Measurements from ENCODE around the gene TCEA2.

TCEA2 gene

DNA sequence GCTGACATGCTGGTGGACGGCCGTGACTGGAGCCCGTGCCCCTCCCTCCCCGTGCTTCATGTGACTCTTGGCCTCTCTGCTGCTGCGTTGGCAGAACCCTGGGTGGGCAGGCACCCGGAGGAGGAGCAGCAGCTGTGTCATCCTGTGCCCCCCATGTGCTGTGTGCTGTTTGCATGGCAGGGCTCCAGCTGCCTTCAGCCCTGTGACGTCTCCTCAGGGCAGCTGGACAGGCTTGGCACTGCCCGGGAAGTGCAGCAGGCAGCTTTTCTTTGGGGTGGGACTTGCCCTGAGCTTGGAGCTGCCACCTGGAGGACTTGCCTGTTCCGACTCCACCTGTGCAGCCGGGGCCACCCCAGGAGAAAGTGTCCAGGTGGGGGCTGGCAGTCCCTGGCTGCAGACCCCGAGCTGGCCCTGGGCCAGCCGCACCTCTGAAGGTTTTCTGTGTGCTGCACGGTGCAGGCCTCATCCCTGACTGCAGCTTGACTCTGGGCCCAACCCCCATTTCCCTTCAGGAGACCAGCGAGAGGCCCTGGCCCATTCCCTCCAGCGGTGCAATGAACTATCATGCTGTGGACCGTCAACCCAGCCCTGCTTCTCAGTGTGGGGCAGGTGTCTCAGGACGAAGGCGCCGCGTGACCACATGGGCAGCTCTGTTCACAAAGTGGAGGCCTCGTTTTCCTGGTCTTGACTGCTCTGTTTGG lies 36.2 kb downstream of the TCEA2 start:
- DNase-seq: peak; percentile 72

GRCh38 chr20:64099880-64100565 lies 37.0 kb downstream of the TCEA2 start:
- no peak for DNase-seq

- DNase-seq: no peak
Observed at GRCh38 chr20:64100566-64100888, 37.5 kb downstream of the TCEA2 start.

GRCh38 chr20:64100946-64101688 lies 38.1 kb downstream of the TCEA2 start:
- no peak for DNase-seq

GRCh38 chr20:64101731-64102621 lies 39.0 kb downstream of the TCEA2 start:
- DNase-seq: peak; percentile 67

DNA sequence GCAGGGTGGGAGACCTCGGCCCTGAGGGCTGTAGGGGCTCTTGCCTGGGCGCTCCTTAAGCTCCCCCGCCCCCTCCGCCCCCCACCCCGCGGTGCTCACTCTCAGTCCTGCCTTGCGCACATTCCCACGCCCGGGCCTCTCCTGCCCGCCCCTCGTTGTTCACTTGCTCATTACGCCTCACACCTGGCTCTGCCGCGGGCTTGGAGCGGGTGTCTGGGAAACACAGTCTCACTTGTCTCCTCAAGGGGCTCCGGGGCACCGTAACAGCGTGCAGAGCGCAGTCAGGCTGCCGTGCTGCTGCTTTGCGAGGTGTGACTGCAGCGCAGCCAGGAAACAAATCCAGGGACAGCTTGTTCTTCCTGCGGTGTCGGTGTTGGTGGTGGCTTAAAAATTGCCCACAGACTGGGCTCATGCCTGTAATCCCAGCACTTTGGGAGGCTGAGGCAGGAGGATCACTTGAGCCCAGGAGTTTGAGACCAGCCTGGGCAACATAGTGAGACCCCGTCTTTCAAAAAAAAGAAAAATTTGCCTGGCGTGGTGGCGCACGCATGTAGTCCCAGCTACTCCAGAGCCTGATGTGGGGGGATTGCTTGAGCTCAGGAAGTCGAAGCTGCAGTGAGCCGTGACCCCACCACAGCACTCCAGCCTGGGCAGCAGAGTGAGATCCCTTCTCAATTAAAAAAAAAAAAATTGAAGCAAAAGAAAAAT lies 39.8 kb downstream of the TCEA2 start:
- DNase-seq: peak; percentile 77

GRCh38 chr20:64103871-64104666 lies 41.1 kb downstream of the TCEA2 start:
- no peak for DNase-seq

DNA sequence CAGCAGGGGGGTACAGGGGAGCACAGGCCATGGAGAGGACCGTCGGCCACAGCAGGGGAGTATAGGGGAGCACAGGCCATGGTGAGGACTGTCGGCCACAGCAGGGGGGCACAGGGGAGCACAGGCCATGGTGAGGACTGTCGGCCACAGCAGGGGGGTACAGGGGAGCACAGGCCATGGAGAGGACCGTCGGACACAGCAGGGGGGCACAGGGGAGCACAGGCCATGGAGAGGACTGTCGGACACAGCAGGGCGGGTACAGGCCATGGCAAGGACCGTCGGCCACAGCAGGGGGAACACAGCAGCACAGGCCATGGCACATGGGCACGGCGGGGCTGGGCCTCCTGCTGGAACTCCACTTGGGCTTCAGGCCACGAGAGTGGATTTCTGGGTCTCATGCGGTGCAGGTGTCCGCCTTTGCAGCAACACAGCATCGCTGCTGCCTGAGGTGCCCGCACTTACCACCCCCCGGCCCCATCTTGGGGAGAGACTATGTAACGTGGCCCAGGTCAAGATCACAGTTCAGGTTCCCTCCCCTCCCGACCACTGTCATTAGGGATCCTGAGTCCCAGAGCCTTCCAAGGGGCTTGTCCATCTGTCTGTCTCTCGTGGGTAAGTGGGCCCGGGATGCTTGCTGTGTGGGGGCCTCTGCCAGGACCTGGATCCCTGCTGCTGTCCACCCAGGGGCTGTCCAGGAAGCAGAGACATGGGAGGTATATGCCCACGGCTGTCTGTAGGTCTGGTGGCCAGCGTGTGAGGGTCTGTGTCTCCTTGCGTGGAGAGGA lies 41.9 kb downstream of the TCEA2 start:
- DNase-seq: no peak

GRCh38 chr20:64105846-64106434 lies 42.9 kb downstream of the TCEA2 start:
- DNase-seq: no peak

DNA sequence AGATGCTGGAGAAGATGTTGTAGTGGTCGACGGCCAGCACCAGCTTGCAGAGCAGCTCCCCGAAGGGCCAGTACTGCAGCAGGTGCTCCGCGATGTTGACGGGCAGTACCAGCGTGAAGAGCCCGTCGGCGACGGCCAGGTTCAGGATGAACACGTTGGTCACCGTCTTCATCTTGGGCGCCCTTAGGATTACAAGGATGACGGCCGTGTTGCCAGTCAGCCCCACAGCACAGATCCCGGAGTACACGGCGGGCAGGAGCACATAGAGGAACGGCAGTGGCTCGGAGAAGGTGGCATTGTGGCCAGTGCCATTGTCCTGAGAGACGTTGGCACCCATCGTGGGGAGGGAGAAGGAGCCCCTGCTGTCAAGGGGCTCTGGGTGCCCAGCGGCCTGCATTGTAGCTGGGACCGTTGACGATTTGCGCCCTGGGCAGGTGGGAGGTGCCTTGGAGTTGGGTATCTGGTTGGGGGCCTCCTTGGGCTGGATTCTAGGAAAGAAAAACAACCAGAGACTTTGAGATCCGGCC lies 43.5 kb downstream of the TCEA2 start:
- DNase-seq: no peak

DNA sequence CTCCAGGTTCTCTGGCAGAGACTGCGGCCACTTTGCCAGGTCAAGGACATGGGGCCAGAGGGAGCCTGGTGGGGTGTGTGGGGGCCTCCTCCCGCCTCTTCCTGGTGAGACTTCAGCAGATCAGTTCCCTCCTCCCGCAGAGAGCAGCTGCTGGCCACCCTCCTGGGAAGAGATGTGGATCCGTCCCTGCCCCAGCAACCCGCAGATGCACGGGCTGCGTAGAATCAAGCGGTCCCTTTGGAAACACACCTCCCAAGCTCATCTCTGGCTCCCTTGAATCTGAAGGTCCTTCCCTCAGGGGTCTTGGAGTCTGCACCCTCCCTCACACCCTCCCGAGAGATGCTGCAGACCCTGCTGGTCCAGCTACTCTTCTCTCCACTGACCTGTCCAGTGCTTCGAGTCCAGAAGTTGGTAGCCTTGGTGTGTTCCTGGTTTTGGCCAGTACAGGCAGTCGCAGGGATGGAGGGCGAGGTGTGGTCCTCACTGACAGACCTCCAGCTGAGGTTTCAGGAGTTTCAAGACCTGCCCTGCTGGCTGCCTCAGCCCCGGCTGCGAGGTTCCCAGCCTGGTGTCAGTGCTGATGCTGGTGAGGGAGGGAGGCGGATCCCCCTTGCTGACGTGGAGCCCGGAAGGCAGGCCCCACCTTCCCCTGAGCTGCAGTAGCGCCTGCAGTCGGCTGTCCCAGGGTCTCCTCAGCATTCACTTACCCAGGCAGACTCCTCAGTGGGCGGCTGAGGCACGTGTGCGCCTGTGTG lies 44.2 kb downstream of the TCEA2 start, which contains the start of gene NPBWR2:
NPBWR2 (minus strand) TSS at position 585 of the 755 bp plus-strand sequence. CDS start 734 bp downstream, outside the sequence.
- no peak for DNase-seq

GRCh38 chr20:64107736-64108457 lies 44.9 kb downstream of the TCEA2 start:
- DNase-seq: no peak

DNA sequence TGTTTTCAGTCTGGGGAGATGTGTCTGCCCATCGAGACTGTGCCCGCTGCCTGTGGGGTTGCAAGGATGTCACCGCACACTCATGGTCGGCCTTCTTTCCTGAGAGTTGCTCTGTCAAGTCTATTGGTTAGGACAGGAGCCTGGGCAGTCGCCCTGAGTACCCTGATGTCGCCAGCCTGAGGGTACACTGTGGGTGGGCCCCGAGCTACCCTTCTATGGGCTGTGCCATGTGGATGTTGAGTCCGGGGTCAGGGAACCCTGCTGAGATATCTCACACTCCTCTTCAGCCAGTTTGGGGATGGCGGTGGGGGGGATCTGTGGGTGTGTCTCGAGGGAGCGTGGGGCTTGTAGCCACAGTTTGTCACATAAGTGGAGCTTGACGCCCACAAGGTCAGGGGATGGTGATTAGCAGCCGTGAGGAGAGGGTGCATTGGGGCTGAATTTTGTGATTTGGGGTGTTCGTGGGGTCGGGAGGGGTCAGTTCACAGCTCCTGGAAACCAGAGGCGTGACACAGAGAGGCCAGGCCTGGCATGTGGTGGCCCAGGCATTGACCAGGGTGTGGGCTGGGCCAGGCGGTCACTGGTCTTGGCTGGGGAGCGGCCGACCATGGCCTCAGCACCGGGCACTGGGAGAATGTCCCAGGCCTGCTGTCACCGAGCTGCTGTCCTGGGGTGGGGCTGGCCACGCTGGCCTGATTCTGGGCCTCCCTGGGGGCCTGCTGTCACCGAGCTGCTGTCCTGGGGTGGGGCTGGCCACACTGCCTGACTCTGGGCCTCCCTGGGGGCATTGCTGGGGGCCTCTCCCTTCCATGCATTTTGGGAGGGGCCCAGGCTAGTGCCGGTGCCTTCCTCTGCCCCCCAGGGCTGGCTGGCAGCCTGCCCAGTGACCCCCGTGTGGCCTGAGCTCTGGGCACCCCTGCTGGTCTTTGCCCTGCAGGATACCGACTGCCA lies 46.0 kb downstream of the TCEA2 start:
- DNase-seq: no peak

DNA sequence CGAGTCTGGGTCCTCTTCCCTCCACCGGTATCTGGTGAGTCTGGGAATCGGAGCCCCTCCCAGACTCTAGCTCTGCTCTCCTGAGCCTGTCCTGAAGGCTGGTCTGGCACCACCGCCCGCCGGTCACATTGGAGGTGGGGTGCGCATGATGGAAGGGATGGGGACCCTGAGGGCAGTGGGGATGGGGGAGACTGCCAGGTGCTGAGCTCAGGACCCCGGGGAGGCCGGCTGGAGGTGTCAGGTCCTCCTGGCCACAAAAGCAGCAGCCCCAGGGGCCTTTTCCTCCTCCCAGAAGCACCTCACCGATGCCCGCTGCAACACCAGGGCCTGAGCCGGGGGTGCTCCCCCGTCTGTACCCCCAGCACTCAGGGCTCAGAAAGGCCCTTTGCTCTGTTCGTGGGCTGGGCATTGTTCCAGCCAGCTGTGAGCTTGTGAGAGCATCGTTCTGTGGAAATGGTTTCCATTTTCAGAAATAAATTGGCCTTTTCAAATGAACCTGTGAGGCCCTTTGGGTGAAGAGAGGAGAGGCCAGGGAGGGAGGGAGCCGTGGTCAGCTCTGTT lies 46.9 kb downstream of the TCEA2 start:
- DNase-seq: no peak

DNA sequence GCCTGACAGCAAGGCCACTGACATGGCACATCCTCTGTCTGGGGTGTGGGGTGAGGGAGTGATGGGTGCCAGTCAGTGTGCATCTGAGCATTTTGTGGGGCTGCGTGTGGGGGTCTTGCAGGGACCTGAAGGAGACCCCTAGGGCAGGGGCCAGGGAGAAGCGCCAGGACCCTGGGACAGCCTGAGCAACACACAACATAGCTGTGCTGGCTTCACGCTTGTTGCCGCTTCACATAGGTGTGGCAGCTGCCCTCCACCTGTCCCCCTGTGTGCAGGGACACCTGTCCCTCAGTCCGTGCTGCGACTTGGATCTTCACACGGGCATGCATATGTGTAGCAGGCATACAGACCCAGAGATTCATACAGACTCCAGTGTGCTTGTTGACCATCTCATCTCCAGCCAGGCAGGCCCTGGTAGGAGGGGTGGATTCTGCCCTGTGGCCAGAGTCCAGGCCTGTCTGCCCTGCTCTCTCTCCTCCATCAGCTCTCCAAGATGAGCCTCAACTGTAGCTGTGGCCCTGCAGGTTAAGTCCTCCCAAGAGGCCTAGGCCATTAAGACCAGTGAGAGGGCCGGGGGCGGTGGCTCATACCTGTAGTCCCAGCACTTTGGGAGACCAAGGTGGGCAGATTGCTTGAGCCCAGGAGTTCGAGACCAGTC lies 47.5 kb downstream of the TCEA2 start:
- DNase-seq: no peak

Data from NCI-H345 (cell line).